GM23338 (cell line): ENCODE results near the gene MYO5B. TPM values are rescaled to one million over a fixed set of nuclear protein-coding genes. Genes with fewer than 3 reads are reported as not detected.

Source experiments
- ATAC-seq: fragments of 200-7000 bp; cut with Tn5 transposase; 3 replicates; pipeline ENCODE4 v1.9.1; 2020
- DNase-seq: peaks from one replicate; pipeline ENCODE4 v3.0.0-alpha.2; 2015; ENCODE audit warnings: low spot score
- H2AFZ ChIP-seq: fragments of 200-600 bp; sonication (generic); 2 replicates; pipeline ENCODE4 v1.8.0; 2016; ENCODE audit warnings: antibody characterized with exemption, mild to moderate bottlenecking, moderate library complexity
- H3F3A ChIP-seq: fragments of 200-600 bp; sonication (generic); replicated peaks from 2 replicates; pipeline ENCODE4 v1.8.0; 2017; ENCODE audit warnings: antibody characterized with exemption, mixed run types, low read depth
- H3K27ac ChIP-seq: fragments of 200-600 bp; sonication (generic); 2 replicates; pipeline ENCODE4 v1.6.1; 2016; ENCODE audit warnings: low read depth
- H3K27me3 ChIP-seq: fragments of 200-600 bp; sonication (generic); 2 replicates; pipeline ENCODE4 v1.8.0; 2016; ENCODE audit warnings: mild to moderate bottlenecking, mixed run types, moderate library complexity; ENCODE audit not compliant: insufficient read depth
- H3K36me3 ChIP-seq: fragments of 200-600 bp; sonication (generic); 2 replicates; pipeline ENCODE4 v1.8.0; 2016; ENCODE audit warnings: mild to moderate bottlenecking; ENCODE audit not compliant: insufficient read depth
- H3K4me1 ChIP-seq: fragments of 200-600 bp; sonication (generic); 2 replicates; pipeline ENCODE4 v1.8.0; 2016; ENCODE audit warnings: mild to moderate bottlenecking, moderate library complexity; ENCODE audit not compliant: insufficient read depth
- H3K4me2 ChIP-seq: fragments of 200-600 bp; sonication (generic); 2 replicates; pipeline ENCODE4 v1.7.1; 2017; ENCODE audit warnings: mixed run types
- H3K4me3 ChIP-seq: fragments of 200-600 bp; sonication (generic); 2 replicates; pipeline ENCODE4 v1.6.1; 2016; ENCODE audit warnings: mixed run types
- H3K79me2 ChIP-seq: fragments of 200-600 bp; sonication (generic); replicated peaks from 2 replicates; pipeline ENCODE4 v1.8.0; 2017; ENCODE audit warnings: mild to moderate bottlenecking; ENCODE audit not compliant: insufficient read depth
- H3K9me2 ChIP-seq: fragments of 200-600 bp; sonication (generic); 2 replicates; pipeline ENCODE4 v1.8.0; 2017; ENCODE audit not compliant: insufficient read depth
- H4K20me1 ChIP-seq: fragments of 200-600 bp; sonication (generic); replicated peaks from 2 replicates; pipeline ENCODE4 v1.8.0; 2017; ENCODE audit warnings: mild to moderate bottlenecking; ENCODE audit not compliant: insufficient read depth
- H3K27ac Mint-ChIP-seq: 2 replicates; pipeline ENCODE4 v1.8.0; 2020; ENCODE audit warnings: inconsistent platforms, mild to moderate bottlenecking, moderate library complexity, mixed read lengths
- H3K27me3 Mint-ChIP-seq: 3 replicates; pipeline ENCODE4 v1.8.0; 2022; ENCODE audit warnings: low read depth, mild to moderate bottlenecking, moderate library complexity, mixed read lengths, inconsistent platforms; ENCODE audit not compliant: insufficient read depth, poor library complexity
- H3K36me3 Mint-ChIP-seq: 3 replicates; pipeline ENCODE4 v1.8.0; 2021; ENCODE audit warnings: low read depth, mild to moderate bottlenecking, inconsistent platforms, moderate library complexity, mixed read lengths
- H3K4me1 Mint-ChIP-seq: 3 replicates; pipeline ENCODE4 v1.8.0; 2020; ENCODE audit warnings: mild to moderate bottlenecking, inconsistent platforms, mixed read lengths
- H3K4me3 Mint-ChIP-seq: 3 replicates; pipeline ENCODE4 v1.8.0; 2021; ENCODE audit warnings: moderate library complexity, mild to moderate bottlenecking, inconsistent platforms, mixed read lengths
- H3K9me3 Mint-ChIP-seq: 3 replicates; pipeline ENCODE4 v1.8.0; 2020; ENCODE audit warnings: moderate library complexity, mild to moderate bottlenecking, inconsistent platforms, mixed read lengths
- NANOG ChIP-seq: IDR thresholded peaks from 2 replicates; pipeline ENCODE4 v1.6.1; 2016; ENCODE audit warnings: antibody characterized with exemption, borderline replicate concordance
- POLR2AphosphoS5 ChIP-seq: IDR thresholded peaks from 2 replicates; pipeline ENCODE4 v1.6.1; 2016; ENCODE audit warnings: antibody characterized with exemption, low read depth
- ZNF114 ChIP-seq: fragments of 250-450 bp; sonication (Bioruptor Pico); IDR thresholded peaks from 2 replicates; pipeline ENCODE4 v1.5.0; 2020; ENCODE audit warnings: mild to moderate bottlenecking, moderate library complexity
- ZNF331 ChIP-seq: fragments of 250-450 bp; sonication (Bioruptor Pico); IDR thresholded peaks from 2 replicates; pipeline ENCODE4 v1.5.0; 2020; ENCODE audit warnings: low read depth, mild to moderate bottlenecking, moderate library complexity
- polyA plus RNA-seq: library from polyadenylated mRNA; unstranded; fragments of >200 nt; fragmentation: Nextera tagmentation; extraction: Ambion mirVana; gene quantifications from 2 replicates; pipeline ENCODE4 v1.2.1, GENCODE V29; 2016
- total RNA-seq: library from RNA; depleted of rRNA; stranded (reverse); fragments of >200 nt; shearing (Covaris generic); gene quantifications from 2 replicates; pipeline ENCODE4 v1.2.3, GENCODE V29; 2014
- TF ChIP-seq, protein P1 (sequence below): IDR thresholded peaks from 2 replicates; pipeline ENCODE4 v1.6.1; 2016; ENCODE audit warnings: antibody characterized with exemption
- TF ChIP-seq, protein P2 (sequence below): IDR thresholded peaks from one replicate; pipeline ENCODE4 v1.6.1; 2018; ENCODE audit warnings: antibody characterized with exemption; ENCODE audit not compliant: unreplicated experiment
- TF ChIP-seq, protein P3 (sequence below): fragments of 250-450 bp; sonication (Bioruptor Pico); IDR thresholded peaks from 2 replicates; pipeline ENCODE4 v1.5.0; 2020; ENCODE audit warnings: mild to moderate bottlenecking, moderate library complexity

Gene MYO5B
- total and polyA plus RNA-seq, 2 experiments from 2014 or later, result 3.2 to 19.1 TPM

DNA sequence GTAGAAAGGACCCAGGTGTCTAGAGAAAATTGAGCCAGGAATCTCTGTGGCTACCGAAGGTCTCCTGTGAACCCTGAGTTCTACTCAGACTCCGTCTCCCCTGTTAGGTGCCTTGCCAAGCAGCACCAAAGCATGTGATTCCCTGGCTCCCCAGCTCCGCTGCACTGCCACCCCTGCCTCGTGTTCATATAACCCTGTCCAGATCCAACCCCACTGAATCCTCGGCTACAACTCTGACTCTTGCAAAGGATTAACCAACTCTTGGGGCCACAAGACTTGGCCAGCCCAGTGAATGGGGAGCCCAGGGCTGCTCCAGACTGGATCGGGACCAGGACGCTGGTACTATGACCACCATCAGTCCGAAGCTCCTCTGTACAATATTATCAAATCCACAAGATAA lies 344.3 kb downstream of the MYO5B start (continued):
- TF ChIP-seq, protein P1, sequence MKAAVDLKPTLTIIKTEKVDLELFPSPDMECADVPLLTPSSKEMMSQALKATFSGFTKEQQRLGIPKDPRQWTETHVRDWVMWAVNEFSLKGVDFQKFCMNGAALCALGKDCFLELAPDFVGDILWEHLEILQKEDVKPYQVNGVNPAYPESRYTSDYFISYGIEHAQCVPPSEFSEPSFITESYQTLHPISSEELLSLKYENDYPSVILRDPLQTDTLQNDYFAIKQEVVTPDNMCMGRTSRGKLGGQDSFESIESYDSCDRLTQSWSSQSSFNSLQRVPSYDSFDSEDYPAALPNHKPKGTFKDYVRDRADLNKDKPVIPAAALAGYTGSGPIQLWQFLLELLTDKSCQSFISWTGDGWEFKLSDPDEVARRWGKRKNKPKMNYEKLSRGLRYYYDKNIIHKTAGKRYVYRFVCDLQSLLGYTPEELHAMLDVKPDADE, result no peak
- no peak for TF ChIP-seq NANOG
- TF ChIP-seq, protein P2, sequence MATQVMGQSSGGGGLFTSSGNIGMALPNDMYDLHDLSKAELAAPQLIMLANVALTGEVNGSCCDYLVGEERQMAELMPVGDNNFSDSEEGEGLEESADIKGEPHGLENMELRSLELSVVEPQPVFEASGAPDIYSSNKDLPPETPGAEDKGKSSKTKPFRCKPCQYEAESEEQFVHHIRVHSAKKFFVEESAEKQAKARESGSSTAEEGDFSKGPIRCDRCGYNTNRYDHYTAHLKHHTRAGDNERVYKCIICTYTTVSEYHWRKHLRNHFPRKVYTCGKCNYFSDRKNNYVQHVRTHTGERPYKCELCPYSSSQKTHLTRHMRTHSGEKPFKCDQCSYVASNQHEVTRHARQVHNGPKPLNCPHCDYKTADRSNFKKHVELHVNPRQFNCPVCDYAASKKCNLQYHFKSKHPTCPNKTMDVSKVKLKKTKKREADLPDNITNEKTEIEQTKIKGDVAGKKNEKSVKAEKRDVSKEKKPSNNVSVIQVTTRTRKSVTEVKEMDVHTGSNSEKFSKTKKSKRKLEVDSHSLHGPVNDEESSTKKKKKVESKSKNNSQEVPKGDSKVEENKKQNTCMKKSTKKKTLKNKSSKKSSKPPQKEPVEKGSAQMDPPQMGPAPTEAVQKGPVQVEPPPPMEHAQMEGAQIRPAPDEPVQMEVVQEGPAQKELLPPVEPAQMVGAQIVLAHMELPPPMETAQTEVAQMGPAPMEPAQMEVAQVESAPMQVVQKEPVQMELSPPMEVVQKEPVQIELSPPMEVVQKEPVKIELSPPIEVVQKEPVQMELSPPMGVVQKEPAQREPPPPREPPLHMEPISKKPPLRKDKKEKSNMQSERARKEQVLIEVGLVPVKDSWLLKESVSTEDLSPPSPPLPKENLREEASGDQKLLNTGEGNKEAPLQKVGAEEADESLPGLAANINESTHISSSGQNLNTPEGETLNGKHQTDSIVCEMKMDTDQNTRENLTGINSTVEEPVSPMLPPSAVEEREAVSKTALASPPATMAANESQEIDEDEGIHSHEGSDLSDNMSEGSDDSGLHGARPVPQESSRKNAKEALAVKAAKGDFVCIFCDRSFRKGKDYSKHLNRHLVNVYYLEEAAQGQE, result no peak

DNA sequence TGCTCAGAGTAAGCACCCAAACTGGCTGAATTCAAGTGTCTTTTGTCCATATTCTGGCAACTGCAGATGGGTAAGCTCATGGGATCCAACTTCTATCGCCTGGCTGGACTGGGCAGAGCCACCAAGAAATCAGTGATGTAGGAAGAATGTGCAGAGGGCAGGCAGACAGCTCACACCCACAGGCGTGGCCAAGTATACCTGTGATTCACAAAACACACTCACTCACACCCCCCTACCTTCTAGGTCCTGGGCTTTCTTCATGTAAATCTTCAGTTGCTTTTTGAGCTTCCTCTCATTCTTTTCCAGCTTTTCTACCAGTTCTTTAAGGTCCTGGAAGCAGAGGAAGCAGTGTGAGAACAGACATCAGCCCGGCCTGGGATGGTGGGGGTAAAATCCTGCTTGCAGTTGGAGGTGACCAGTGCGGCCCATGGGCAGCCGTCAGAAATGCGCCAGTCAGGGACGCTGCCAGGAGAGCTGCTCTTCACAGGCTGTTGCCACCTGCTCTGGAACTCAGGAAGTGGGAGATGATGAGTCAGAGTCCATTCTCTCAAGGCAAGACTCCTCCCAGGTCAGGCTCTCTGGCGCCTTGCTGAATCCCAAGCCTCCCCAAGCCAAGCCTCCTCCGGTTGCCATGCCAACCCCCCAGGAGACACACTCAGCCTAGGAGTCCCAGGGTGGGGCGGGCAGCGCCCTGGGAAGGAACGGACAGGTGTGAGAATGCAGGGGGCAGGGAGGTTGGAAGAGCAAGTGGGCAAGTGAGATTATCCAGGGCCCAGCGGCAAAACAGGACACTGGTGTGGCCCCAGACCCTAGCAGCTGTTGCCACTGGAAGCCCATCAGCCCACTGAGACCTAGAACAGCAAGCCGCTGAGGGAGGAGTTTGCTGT lies 345.4 kb downstream of the MYO5B start:
- Histone ChIP-seq H2AFZ (no peak overlapping the region), H3K4me2 (no peak overlapping the region), H3K27me3 (no peaks in the 10 kb centered on the region), H3K4me1 (no peaks in the 10 kb centered on the region), H4K20me1 (no peaks in the 10 kb centered on the region), H3K79me2 (no peaks in the 10 kb centered on the region), H3K36me3 (no peaks in the 10 kb centered on the region), H3F3A (no peaks in the 10 kb centered on the region), H3K27ac (no peak overlapping the region), H3K4me3 (no peak overlapping the region), H3K9me2 (no peaks in the 10 kb centered on the region)
- Mint-ChIP-seq H3K36me3 (no peaks in the 10 kb centered on the region; the same call in 2 of the 3 replicates), H3K4me3 (no peak overlapping the region), H3K27me3 (peaks cover 8% of the 10 kb centered on the region), H3K27ac (no peak overlapping the region), H3K4me1 (peaks cover 33% of the 10 kb centered on the region), H3K9me3 (no peaks in the 10 kb centered on the region)
- peak; percentile 86 for ATAC-seq
- peak; percentile 70 for DNase-seq
- TF ChIP-seq ZNF331 (CRISPR knock-in tag) (no peak), ZNF114 (CRISPR knock-in tag) (no peak), POLR2AphosphoS5 (no peak)
- TF ChIP-seq, protein P2, result no peak
- TF ChIP-seq, protein P3, sequence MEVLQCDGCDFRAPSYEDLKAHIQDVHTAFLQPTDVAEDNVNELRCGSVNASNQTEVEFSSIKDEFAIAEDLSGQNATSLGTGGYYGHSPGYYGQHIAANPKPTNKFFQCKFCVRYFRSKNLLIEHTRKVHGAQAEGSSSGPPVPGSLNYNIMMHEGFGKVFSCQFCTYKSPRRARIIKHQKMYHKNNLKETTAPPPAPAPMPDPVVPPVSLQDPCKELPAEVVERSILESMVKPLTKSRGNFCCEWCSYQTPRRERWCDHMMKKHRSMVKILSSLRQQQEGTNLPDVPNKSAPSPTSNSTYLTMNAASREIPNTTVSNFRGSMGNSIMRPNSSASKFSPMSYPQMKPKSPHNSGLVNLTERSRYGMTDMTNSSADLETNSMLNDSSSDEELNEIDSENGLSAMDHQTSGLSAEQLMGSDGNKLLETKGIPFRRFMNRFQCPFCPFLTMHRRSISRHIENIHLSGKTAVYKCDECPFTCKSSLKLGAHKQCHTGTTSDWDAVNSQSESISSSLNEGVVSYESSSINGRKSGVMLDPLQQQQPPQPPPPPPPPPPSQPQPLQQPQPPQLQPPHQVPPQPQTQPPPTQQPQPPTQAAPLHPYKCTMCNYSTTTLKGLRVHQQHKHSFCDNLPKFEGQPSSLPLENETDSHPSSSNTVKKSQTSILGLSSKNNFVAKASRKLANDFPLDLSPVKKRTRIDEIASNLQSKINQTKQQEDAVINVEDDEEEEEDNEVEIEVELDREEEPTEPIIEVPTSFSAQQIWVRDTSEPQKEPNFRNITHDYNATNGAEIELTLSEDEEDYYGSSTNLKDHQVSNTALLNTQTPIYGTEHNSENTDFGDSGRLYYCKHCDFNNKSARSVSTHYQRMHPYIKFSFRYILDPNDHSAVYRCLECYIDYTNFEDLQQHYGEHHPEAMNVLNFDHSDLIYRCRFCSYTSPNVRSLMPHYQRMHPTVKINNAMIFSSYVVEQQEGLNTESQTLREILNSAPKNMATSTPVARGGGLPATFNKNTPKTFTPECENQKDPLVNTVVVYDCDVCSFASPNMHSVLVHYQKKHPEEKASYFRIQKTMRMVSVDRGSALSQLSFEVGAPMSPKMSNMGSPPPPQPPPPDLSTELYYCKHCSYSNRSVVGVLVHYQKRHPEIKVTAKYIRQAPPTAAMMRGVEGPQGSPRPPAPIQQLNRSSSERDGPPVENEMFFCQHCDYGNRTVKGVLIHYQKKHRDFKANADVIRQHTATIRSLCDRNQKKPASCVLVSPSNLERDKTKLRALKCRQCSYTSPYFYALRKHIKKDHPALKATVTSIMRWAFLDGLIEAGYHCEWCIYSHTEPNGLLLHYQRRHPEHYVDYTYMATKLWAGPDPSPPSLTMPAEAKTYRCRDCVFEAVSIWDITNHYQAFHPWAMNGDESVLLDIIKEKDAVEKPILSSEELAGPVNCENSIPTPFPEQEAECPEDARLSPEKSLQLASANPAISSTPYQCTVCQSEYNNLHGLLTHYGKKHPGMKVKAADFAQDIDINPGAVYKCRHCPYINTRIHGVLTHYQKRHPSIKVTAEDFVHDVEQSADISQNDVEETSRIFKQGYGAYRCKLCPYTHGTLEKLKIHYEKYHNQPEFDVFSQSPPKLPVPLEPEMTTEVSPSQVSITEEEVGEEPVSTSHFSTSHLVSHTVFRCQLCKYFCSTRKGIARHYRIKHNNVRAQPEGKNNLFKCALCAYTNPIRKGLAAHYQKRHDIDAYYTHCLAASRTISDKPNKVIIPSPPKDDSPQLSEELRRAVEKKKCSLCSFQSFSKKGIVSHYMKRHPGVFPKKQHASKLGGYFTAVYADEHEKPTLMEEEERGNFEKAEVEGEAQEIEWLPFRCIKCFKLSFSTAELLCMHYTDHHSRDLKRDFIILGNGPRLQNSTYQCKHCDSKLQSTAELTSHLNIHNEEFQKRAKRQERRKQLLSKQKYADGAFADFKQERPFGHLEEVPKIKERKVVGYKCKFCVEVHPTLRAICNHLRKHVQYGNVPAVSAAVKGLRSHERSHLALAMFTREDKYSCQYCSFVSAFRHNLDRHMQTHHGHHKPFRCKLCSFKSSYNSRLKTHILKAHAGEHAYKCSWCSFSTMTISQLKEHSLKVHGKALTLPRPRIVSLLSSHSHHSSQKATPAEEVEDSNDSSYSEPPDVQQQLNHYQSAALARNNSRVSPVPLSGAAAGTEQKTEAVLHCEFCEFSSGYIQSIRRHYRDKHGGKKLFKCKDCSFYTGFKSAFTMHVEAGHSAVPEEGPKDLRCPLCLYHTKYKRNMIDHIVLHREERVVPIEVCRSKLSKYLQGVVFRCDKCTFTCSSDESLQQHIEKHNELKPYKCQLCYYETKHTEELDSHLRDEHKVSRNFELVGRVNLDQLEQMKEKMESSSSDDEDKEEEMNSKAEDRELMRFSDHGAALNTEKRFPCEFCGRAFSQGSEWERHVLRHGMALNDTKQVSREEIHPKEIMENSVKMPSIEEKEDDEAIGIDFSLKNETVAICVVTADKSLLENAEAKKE (CRISPR knock-in tag), result no peak
